ENCODE results near the gene MGMT.

DNA sequence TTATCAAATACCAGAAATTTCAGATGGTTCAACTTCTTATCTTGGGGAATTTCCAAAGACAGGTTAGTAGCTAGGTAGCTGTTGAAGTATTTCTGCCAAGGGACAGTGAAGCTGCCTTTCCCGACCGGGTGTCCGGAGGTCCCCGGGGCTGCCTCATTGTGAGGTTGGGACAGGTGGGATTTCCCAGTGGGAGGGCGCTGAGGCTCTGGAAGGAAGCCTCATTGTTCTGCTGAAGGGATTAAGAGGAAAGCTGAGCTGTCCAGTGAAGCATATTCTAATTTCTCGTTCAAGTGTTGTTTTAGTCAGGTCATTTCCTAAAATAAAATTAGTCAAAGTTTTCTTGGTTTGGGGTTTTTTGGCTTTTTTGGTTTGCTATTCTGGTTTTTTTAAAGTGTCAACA, 244.2 kb downstream of the MGMT start:
- no peak for TF ChIP-seq POLR2A (IDR thresholded peaks at IDR 0.05)
- TF ChIP-seq EP300 (IDR thresholded peaks at IDR 0.05) = no peak
- TF ChIP-seq, protein P1, sequence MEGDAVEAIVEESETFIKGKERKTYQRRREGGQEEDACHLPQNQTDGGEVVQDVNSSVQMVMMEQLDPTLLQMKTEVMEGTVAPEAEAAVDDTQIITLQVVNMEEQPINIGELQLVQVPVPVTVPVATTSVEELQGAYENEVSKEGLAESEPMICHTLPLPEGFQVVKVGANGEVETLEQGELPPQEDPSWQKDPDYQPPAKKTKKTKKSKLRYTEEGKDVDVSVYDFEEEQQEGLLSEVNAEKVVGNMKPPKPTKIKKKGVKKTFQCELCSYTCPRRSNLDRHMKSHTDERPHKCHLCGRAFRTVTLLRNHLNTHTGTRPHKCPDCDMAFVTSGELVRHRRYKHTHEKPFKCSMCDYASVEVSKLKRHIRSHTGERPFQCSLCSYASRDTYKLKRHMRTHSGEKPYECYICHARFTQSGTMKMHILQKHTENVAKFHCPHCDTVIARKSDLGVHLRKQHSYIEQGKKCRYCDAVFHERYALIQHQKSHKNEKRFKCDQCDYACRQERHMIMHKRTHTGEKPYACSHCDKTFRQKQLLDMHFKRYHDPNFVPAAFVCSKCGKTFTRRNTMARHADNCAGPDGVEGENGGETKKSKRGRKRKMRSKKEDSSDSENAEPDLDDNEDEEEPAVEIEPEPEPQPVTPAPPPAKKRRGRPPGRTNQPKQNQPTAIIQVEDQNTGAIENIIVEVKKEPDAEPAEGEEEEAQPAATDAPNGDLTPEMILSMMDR (IDR thresholded peaks at IDR 0.05) = no peak
- TF ChIP-seq POLR2AphosphoS5 (IDR thresholded peaks at IDR 0.05) = no peak
